CD1c-positive myeloid dendritic cell (primary cell): Measurements from ENCODE around the gene ENO2.
"Not testable (repeated sequence)": the region's sequence is repeated elsewhere in the genome, so short reads cannot be mapped to it uniquely, and the experiment has no call there.

Experiments
- DNase-seq: peaks from one replicate; pipeline ENCODE4 v3.0.0-alpha.2; 2016; ENCODE audit errors: extremely low spot score

ENO2 gene

GRCh38 chr12:6914246-6914946 lies at the start of gene ENO2:
Gene ENO2 (plus strand): TSS chr12:6914580. CDS start chr12:6915833, 1,253 bp downstream.
- DNase-seq = peak; percentile 77

- DNase-seq = not testable (repeated sequence)
Measured at GRCh38 chr12:6865307-6865706, 49.1 kb upstream of the ENO2 start.

GRCh38 chr12:6866163-6866919 lies 48.0 kb upstream of the ENO2 start:
- no peak for DNase-seq

GRCh38 chr12:6866920-6867412 lies 47.4 kb upstream of the ENO2 start:
- DNase-seq = peak; percentile 83

- peak; percentile 93 for DNase-seq
Measured at GRCh38 chr12:6867413-6868210, 46.8 kb upstream of the ENO2 start, which contains the start of gene TPI1. Gene TPI1 (plus strand): TSS chr12:6867531. CDS start chr12:6867567, 36 bp downstream.

- DNase-seq = no peak
Measured at GRCh38 chr12:6868211-6869048, 46.0 kb upstream of the ENO2 start.

- peak; percentile 86 for DNase-seq
Measured at GRCh38 chr12:6869049-6870021, 45.0 kb upstream of the ENO2 start.

- DNase-seq = not testable (repeated sequence)
Measured at GRCh38 chr12:6870304-6870703, 44.1 kb upstream of the ENO2 start.

GRCh38 chr12:6871052-6871957 lies 43.1 kb upstream of the ENO2 start:
- no peak for DNase-seq

- peak; percentile 85 for DNase-seq
Measured at GRCh38 chr12:6872073-6873048, 42.0 kb upstream of the ENO2 start.

- DNase-seq = peak; percentile 99
Measured at GRCh38 chr12:6873094-6874014, 41.0 kb upstream of the ENO2 start, which contains the start of gene SPSB2. Gene SPSB2 (minus strand): TSS chr12:6873303. CDS start chr12:6872901, 402 bp downstream.

- DNase-seq = not testable (repeated sequence)
Measured at GRCh38 chr12:6874015-6874368, 40.4 kb upstream of the ENO2 start.

GRCh38 chr12:6879824-6880223 lies 34.6 kb upstream of the ENO2 start:
- not testable (repeated sequence) for DNase-seq

- no peak for DNase-seq
Measured at GRCh38 chr12:6883252-6883651, 31.1 kb upstream of the ENO2 start.

- no peak for DNase-seq
Measured at GRCh38 chr12:6883683-6884082, 30.7 kb upstream of the ENO2 start.

- no peak for DNase-seq
Measured at GRCh38 chr12:6884539-6884938, 29.8 kb upstream of the ENO2 start.
